Measurements from ENCODE around the gene DNAJB8.

Gene DNAJB8

DNA sequence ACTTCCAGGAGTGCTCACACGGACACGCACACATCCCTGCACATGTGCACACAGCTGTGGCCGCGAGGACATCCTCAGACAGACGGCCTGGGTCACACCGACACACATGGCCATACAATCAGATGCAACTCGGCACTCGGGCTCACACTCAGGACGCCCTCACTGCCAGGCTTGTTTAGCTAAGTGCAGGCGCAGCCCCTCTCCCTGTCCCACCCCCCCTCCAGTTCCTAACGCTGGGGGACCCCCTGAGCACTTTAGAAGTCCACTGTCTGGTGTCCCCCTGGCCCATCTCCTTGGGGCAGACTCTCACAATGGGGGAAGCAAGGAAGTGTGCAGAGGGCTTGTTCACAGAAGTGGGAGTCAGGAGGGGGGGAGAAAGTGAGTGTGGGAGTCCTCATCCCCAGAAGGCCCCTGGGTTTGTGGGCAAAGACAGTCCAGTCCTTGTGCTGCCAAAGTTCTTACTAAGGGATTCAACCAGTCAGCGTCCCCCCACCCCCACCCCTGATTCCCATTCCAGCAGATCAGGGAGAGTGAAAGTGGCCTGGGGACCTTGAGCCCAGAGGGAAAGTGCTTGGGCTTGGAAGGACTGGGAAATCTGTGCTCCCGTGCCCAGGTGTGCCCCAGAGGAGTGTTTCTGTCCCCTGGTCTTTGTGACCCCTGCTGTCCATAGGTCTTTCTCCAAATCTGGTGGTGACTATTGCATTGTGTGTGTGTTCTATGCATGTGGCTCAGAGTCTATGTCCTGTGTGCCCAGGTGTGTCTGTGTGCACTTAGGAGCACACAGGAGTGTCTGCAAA lies 27.1 kb upstream of the DNAJB8 start:
- no peak for DNase-seq

DNA sequence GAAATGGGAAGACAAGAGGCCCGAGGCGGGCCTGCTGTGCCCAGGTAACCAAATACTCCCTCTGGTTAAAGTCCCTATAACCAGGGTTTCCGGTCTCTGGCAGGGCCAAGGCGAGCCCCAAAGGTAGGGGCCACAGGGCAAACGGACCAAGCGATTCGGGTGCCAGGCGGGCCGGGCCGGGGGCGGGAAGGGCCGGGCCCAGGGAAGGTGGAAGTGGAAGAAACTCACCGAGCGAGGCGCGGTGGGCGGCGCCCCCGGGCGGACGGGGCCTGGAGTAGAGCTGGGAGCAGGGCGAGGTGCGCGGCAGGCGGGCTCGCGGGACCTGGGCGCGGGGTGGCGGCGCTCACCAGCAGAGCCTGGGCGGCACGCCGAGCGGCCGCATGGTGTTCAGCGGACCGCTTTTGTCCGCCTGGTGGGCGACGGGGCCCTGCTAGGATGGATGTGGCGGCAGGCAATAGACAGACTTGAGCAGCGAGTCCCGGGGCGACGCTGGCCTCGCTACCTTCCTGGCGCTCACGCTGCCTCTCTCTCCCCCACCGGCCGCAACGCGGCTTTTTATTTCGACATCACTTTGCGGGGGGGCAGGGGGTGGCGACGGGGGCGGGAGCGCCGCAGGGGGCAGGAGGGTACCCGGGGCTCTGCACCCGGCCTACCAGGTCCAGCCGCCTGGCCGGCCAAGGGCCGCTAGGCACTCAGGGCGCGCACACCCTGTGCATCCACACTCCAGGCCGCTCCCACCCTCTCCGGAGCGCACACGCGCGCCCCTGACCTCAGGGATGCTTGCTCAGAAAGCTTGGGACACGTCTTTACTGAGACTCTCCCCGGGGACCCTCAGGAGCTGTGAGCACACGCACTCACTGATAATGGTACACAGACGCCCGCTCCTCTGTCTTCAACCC lies 26.2 kb upstream of the DNAJB8 start, which contains the start of gene GATA2:
Gene GATA2, minus strand, starts transcription at position 531 of the 899 bp plus-strand sequence. CDS start 6,170 bp downstream, outside the sequence.
- DNase-seq: no peak

DNA sequence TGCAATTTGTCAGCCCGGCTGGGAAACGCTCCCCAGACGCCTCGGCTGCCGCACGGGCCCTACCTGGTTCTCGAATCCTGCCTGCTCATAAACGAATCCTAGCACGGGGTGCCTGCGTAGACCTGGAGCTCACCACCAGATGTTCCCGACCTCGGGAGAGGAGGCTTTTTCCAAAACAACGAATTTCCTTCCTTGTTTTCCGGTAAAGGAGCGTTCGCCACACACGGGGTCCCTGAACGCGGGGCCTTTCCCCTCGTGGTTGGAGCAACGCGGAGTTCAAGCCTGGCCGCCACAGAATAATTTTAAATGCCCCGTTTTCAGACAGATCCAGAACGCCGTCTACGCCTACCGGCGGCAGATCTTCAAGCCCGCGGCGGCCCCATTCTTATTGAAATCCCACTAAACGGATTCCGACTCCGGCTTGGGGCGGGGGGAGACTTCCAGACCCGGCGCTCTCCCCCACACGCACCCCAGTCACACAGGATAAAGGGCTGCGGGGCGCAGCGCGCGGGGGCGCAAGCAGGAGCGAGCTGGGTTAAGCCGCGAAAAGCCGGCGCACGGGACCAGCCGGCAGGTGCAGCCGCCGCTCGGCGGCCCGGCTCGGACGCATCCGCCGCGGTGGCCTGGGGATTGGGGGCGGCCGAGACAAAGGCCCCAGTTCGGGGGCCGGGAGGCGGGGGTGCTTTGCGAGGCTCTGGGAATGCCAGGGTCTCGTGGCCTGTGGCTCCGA lies 25.4 kb upstream of the DNAJB8 start:
- no peak for DNase-seq

DNA sequence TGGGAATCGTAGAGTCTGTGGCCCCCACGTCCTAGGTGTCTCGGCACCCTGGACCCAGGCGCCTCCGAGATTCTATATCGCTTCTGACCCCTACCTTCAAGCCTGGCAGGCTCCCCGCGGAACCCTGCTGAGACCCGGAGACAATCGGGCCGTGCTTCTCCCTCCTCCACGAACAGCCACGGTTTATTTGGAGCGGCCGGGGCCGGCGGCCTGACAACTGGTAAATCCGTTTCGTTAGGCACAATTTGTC lies 24.9 kb upstream of the DNAJB8 start:
- DNase-seq: no peak

DNA sequence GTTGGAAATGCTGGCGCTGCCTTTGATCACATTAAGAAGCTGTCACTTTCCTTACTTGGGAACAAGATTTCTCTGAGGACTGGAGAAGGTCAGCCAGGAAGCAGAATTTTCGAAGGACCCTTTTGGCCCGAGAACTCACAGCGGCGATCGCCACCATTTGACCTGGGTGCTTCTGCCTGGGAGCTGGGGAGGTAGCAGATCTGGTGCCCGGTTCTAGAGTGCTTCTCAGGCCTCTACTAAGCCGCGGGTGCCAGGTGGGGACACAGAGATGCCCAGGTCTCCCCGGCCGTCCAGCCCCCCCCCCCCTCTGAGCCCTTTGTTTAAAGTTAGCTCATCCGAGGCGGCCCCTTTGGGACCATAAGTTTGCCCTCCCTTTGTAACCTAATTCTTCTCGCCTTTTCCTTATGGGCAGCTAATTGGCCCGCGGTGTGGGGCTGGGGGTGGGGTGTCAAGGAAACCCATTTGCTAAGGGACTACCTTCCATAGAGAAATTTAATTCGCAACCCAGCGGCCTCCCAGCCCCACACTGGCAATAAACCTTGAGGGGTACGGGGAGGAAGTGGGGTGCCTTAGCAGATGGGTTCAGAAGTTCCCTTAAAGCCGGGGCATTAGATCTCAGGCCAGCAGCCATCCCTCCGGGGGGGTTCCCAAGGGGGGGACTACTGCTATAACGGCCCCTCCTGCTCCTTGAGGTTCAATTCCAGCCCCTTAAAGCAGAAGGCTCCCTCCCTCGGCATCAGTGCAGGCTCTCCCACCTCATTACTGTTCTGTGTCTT lies 24.4 kb upstream of the DNAJB8 start:
- no peak for DNase-seq

DNA sequence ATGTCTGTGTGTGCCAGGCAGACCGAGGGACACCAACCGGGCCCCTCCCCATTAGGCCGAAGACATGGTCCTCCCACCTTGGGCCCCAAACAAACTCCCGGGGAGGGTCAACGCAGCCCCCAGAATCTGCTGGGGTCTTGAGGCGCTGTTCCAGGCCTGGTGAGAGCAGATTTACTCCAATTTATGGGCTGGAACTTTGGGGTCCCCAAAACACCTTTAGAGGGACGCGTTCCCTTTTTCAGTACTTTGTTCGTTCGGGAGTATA lies 23.9 kb upstream of the DNAJB8 start:
- no peak for DNase-seq

DNA sequence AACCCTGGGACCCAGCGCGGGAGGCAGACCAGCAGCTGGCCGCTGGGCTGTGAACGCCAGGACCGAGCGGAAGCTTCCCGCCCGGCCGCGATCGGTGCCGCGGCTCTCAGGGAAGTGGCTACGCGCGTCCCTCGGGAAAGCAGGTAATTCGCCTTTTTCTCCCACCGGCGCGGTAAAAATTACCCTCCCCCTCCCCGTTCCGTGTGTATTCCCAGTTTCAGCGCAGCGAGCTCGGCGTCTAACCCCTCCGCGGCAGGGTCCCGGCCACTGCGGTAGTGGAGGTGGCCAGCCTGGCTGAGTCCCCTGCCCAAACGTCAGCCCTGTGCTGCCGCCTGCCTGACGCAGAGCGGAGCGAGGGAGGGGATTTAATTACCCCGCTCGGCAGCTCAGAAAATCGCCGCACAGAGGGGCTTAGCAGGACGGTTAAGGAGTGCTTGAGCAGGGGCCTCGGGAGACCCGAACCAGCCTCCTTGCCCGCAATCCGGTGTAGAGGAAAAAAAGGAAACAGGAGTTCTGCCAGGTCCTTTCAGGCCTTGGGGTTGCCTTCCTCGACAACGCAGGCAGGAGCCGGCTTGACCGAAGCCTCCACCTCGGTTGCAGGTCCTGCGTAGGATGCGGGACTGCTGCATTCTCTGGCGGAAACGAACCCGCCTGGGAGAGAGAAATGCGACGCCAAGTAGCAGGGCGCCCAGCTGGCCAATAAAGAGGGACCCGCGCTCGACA lies 23.4 kb upstream of the DNAJB8 start:
- peak; percentile 34 for DNase-seq

DNA sequence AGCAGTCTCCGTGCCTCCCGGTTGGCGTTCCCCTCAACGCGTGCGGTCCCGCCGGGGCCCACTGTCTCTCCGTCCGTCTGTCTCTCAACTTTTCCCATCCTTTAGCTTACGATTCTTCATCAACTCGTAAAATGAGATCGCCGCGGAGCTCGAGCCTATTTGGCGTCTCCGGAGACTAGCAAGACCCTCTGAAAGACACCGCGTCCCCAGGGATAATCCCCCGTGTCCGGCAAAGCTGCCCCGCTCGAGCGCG lies 22.9 kb upstream of the DNAJB8 start:
- no peak for DNase-seq

DNA sequence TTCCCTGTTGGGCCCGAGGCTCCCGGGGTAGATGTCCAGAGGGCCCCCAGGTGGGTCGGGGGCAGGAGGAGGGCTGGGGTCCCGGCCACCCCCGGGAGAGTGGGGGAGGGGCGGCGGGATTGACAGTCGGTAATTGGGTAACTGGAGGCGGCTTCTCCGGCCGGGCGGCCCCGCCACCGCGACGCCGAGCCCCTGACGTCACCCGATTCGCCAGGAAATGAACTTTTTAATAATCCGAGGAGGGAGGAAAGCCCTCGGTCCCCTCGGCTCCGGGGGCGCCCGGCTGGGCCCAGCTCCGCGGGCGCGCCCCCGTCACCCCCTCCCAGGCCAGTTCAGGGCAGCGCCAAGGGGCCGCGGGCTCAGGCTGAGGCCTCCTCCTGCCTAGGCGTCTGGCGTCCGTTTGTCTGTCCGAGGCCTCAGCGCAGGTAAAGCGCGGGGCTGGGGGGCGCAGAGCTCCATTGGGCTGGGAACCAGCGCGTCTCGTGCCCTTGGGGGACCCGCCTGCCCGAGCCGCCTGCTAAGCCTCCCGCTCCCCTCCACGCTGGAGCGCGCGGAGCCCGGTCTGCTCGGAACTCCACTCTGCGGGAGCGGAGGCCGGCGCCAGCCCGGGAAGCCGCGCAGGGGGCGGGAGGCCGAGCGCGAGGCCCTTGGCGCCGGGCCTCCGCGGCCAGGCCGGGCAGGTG lies 22.4 kb upstream of the DNAJB8 start:
- peak; percentile 65 for DNase-seq

DNA sequence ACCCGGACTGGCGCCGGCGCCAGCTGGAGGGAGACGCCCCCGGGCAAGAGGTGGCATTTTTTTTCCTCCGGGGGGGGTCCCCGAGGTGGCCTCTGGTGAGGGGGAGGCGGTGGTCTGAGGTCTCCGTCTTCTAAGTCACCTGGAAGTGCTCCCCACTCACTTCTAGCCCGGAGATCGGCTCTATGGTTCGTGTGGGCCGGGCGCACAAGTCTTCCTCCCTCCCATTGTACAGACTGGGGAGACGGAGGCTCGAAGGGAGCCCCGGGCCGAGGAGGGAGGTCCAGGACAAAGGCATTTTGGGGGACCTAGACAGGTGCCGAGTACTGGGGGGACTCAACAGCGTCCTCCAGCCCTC lies 21.9 kb upstream of the DNAJB8 start:
- peak; percentile 54 for DNase-seq

DNA sequence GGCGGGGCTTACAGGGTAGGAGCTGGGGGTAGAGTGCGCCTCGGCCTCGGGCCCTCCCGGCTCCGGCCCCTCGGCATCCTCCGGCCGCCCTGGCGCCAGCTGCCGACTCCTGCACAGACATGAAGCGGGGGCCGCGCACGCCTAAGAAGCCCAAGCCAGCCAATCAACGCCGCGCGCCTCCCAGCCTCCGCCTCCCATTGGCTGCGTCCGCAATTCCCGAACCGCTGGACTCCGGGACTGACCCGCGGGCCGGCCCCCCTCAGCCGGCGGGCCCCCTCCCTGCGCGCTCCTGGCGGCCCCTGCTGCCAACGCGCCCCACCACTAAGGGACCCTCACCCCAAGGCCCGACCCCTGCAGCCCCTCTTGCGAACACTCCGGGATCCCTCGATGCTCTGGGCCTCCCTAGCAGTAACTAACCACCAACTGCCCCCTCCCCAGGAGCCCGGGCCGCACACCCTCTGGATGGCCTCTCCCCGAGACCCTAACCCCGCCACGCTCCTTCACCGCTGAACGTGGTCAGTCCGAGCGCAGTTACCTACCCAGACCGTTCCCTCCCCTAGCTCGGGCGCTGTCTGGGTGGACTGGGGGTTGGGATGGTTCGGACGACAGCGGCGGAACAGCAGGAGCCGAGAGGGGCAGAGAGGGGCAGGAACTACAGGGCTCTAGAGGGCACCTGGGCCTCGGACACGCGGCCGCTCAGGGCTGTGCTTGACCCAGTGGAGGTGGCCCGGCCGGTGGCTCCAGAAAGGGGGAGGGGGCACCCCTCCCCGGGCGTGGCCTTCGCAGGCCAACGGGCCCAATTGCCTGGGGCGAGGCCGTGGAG lies 21.3 kb upstream of the DNAJB8 start:
- peak; percentile 66 for DNase-seq

DNA sequence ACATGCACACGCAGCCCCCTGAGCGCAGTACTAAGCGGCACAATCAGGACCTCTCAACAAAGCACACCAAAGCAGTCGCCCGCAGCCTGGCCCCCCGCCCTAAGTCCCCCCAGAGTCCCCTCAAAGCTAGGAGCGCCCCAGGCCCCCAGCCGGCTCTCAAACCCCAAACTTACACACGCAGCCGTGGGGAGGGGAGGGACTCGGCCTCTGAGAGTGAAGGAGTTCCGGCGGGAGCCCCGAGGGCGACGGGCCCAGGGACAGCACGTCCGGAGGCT lies 20.8 kb upstream of the DNAJB8 start:
- no peak for DNase-seq

DNA sequence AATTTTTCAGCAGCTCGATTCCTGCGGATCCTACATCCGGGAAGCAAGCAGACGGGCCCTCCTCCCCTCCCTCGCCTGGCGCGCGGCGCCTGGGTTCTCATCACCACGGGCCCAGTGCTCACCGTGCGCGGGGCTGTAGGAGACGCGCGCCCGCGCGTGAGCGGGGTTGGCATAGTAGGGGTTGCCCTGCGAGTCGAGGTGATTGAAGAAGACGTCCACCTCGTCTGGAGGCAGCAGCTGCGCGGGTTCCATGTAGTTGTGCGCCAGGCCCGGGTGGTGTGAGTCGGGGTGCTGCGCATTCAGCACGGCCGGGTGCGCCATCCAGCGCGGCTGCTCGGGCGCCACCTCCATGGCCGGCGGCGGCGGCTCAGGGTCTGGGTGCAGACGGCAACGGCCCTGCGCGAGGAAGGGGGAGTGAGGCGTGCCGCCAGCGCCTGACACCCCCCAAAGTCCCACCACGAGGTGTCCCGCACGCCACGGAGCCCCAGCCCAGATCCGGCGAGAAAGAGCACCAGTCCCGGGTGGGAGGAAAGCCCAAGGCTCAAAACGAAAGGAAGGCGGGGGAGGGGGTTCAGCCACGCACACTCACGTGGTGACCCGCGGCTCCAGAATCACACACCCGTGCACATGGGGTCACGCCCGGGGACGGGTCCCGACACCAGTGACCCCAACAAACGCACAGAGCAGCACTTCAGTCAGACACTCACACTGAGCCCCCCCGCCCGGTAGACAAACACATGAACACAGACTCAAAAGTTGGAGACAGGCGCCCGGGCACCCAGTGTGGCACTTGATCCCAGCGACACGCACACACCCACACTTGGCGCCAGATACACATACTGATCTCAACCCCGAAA lies 20.2 kb upstream of the DNAJB8 start:
- peak; percentile 38 for DNase-seq

DNA sequence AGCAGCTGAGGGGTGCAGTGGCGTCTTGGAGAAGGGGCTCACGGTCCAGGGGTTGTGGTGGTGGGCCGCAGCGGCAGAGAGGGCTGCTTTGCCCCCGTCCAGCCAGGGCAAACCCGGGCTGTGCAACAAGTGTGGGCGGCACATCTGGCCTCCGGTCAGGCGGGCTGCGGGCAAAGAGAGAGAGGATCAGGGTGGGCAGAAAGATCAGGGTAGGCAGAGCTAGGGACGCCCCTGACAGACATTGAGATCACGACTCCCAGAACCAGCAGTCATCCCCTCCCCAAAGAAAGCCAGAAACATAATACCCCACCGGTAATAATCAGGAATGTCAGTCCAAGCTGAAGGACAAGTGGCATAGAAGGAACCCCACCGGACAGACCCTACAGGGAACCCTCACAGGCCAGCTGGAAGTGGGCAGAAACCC lies 19.5 kb upstream of the DNAJB8 start:
- no peak for DNase-seq

DNA sequence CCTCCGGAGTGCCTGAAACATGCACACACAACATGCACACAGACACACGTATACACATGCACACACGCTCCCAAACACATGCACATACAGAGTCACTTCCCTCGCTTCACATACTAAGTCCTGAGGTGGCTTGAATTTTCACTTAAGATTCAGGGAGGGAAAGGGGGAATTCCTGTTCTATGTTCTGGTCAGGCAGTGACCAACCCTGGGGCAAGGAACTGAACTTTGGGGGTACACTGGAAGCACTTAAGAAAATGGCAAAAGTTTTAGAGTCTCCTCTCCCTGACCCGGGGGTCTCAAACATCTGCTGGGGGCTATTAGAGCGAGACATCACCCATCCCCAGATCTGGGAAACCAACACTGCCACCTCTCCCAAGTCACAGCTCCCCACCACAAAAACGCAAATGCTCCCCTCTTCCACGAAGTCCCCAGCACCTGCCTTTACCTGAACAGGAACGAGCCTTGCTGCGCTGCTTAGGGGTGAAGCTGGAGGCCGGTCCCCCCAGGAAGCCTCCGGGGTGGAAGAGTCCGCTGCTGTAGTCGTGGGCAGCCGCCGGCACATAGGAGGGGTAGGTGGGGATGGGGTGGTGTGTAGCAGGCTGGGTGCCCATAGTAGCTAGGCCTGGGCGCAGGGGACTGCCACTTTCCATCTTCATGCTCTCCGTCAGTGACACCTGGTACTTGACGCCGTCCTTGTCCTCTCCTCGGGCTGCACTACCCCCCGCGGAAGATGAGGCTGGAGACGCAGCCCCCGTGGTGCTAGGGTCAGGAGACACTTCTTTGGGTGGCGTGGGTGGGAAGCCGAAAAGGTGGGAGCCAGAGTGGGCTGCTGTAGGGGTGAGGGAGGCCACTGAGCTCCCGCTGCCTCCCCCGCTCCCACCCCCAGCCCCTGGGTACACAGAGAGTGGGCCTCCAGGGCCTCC lies 18.9 kb upstream of the DNAJB8 start:
- no peak for DNase-seq

DNA sequence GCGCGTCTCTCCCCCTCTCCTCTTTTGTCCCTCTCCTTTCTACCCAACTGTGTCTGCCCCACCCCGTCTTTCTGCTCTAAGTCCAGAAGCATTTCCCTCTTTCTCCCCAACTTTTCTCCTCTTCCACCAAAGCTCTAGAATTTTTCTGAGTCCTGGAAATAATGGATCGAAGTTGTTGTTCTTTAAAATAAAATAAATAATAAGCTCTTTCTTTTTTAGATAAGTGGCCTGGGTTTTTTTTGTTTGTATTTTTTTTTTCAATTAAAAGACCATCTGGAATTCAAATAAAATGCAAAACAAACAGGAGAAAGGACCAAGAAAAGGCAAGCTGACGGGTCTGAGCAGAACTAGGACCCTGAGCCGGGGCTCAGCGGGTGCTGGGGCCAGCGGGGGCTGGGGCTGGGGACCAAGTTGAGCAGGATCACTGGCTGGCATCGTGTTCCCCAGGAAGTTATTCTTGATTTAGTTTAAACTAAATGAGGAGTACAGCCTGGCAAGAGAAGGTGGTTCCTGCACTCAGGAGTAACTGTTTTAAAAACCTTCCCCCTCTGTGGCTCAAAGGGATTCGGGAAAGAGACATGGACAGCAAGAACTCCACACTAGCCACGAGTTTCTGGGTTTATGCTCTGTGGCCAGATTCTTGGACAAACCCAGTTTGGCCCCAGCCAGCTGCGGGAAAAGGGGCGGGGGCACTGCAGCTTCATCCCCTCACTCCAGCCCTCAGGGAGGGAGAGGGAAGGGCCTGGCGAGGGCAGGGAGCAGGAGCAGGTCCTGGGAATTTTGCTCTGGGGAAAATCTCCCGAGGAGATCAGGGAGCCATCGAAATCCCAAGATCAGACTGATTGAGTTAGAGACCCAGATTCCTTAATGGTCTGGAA lies 18.0 kb upstream of the DNAJB8 start:
- DNase-seq: no peak

DNA sequence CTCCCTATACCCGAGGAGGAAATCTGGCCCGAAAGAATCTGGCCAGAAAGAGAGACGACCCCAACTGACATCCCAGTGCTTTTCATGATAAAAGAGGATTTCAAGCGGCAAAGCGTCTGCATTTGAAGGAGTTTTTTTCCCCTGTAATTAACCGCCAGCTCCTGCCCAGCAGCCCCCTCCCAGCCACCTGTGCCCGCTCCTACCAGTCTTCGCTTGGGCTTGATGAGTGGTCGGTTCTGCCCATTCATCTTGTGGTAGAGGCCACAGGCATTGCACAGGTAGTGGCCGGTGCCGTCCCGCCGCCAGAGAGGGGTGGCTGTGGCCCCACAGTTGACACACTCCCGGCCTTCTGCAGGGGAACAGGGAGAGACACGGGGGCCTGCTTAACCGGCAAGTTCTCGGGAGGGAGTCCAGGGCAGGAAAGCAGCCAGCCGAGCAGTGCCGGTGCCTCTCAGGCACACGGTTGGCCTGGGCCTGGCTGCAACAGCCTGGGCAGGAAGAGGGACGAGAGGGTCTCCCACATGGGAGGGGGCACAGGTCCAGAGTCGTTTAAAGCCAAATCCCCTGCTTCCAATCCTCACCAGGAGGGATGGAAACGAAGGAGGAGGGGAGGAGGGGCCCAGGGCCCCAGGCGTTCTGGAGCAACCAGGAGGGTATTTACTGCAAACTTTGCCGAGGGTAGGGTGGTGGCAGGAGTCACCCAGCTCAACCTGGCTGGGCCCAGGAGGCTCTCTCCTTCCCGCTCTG lies 17.1 kb upstream of the DNAJB8 start:
- no peak for DNase-seq
